Activated naive CD4-positive, alpha-beta T cell treated with anti-CD3 and anti-CD28 coated beads, Interleukin-2, amount 50 U/mL, for 24 hours (primary cell): Measurements from ENCODE around the gene CNPY1.

ENCODE experiments used
- H3K27ac Mint-ChIP-seq: one replicate; pipeline ENCODE4 v1.8.0; 2021; ENCODE audit warnings: mild to moderate bottlenecking, mixed read lengths
- H3K27me3 Mint-ChIP-seq: one replicate; pipeline ENCODE4 v1.8.0; 2021; ENCODE audit warnings: mixed read lengths
- H3K36me3 Mint-ChIP-seq: one replicate; pipeline ENCODE4 v1.8.0; 2021; ENCODE audit warnings: mixed read lengths
- H3K4me1 Mint-ChIP-seq: one replicate; pipeline ENCODE4 v1.8.0; 2021; ENCODE audit warnings: mixed read lengths
- H3K4me3 Mint-ChIP-seq: one replicate; pipeline ENCODE4 v1.8.0; 2021; ENCODE audit warnings: mild to moderate bottlenecking, mixed read lengths
- H3K9me3 Mint-ChIP-seq: one replicate; pipeline ENCODE4 v1.8.0; 2021; ENCODE audit warnings: mixed read lengths

The CNPY1 gene

DNA sequence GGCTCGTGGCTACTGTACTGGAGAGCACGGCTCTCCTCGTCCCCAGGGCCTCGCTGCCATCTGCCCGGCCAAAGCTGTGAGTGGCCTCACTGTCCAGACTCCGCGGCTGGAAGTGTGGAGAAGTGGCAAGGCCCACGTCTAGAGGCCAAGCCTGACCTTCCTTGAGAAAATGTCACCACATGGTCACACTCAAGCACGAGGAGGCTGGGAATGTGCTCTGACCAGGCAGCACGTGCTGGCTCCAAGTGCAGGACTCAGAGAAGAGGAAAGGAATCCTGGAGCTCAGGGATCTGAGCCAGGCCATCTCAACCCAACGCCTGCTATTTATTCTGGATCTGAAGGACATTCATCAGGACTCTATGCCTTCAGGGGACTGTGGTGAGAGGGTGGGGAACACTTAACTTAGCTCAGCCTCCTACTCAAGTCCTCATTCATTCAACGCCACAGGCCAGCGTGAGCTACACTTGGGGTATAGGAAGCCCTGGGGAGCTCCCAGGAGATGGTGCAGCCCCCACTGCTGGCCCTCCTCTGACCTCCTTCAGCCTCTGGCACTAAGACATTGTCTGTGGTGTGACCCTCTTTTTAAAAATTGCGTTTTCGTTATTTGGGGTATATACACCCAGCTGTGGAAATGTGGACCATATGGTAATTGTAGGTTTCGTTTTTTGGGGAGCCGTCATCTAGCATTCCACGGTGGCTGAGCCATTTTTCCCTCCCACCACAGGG, 59.4 kb downstream of the CNPY1 start:
- Mint-ChIP-seq H3K27me3 (peaks cover 13% of the 10 kb centered on the region), H3K4me3 (no peak overlapping the region), H3K9me3 (peaks cover 5% of the 10 kb centered on the region), H3K27ac (no peak overlapping the region), H3K4me1 (peaks cover 19% of the 10 kb centered on the region), H3K36me3 (peaks cover 2% of the 10 kb centered on the region)

DNA sequence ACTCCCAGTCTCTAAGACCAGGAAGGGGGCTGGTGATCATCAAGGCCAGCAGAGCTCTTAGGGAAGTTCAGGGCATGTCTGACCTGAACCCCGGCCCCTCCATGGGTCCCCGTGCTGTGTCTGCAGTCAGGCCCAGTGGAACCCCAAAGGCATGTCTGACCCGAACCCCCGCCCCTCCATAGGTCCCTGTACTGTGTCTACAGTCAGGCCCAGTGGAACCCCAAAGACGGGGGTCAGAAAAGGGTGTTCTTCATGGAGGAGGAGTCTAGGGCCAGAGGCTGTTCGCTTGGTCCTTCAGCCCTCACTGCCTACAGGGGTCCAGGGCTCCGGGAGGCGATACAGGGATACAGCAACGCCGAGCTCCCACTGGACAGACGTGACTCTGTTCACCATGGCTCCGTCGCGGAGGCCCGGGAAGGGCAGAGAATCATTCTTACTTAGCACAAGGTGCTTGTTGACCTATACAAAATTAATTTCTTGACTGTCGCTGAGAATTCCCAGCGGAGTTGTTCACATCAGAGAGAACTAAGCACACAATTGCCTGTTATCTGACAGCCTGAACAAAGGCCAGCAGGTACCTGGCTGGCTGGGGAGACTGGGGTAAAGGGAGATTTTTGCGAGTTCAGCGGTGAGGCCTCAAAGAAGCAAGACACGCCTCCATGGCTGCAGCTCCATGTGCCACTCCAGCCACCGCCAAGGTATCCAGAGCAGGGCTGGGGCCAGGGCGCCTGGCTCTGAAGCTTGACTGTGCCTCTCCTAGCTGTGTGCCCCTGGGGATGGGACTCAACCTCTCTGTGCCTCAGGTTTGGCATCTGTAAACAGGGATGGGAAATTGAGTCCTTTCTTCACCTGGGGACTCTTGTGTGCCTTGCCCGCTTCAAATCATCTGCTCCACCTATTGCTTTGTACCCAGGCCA, 61.6 kb downstream of the CNPY1 start:
- Mint-ChIP-seq H3K4me3 (no peak overlapping the region), H3K27ac (no peak overlapping the region), H3K9me3 (peaks cover 11% of the 10 kb centered on the region), H3K4me1 (peaks cover 4% of the 10 kb centered on the region), H3K36me3 (no peaks in the 10 kb centered on the region), H3K27me3 (peaks cover 12% of the 10 kb centered on the region)

DNA sequence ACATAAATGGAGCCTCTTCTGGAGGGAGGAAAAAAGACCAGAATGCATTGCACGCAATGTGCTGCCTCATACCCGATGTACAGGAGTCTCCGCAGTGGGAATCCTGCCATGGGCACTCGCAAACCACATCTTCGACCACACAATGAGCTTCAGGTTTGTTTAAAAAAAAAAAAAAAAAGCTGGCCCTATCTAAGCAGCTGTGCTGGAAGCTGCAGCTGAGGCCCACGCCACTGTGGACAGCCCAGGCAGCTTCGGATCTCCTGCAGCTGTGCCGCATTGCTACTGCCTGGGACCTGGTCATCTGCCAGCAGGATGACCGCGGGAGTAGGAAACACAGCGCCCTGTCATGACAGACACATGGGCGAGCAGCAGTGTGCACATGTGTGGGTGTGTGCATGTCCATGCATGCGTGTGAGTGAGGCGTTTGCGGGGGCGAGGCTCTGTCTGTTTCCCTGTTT, 62.5 kb downstream of the CNPY1 start:
- peaks cover 11% of the 10 kb centered on the region for H3K9me3 Mint-ChIP-seq
- no peaks in the 10 kb centered on the region for H3K36me3 Mint-ChIP-seq
- no peak overlapping the region for H3K27ac Mint-ChIP-seq
- H3K4me3 Mint-ChIP-seq = no peak overlapping the region
- H3K27me3 Mint-ChIP-seq = peaks cover 15% of the 10 kb centered on the region
- peaks cover 2% of the 10 kb centered on the region for H3K4me1 Mint-ChIP-seq

DNA sequence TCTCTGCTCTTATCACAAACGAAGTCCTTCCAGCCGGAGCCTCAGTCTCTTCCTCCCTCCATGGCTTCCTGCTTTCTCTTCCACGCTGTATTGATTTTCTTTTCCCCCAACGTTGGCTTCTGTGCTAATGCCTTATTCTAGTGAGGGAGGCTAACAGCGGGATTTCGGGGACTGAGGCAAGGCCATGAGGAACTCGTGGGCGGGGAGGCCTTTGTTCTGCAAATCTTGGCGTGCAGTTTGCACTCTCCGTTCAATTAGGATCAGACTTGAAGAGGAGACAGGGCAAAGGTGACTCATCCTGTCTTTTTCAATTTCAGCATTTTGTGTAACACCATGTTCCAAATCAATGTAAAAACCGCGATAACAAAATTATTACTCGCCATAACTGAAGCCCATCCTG, 63.1 kb downstream of the CNPY1 start:
- Mint-ChIP-seq H3K9me3 (peaks cover 11% of the 10 kb centered on the region), H3K4me1 (no peaks in the 10 kb centered on the region), H3K36me3 (no peaks in the 10 kb centered on the region), H3K27me3 (peaks cover 14% of the 10 kb centered on the region), H3K27ac (no peak overlapping the region), H3K4me3 (no peak overlapping the region)

DNA sequence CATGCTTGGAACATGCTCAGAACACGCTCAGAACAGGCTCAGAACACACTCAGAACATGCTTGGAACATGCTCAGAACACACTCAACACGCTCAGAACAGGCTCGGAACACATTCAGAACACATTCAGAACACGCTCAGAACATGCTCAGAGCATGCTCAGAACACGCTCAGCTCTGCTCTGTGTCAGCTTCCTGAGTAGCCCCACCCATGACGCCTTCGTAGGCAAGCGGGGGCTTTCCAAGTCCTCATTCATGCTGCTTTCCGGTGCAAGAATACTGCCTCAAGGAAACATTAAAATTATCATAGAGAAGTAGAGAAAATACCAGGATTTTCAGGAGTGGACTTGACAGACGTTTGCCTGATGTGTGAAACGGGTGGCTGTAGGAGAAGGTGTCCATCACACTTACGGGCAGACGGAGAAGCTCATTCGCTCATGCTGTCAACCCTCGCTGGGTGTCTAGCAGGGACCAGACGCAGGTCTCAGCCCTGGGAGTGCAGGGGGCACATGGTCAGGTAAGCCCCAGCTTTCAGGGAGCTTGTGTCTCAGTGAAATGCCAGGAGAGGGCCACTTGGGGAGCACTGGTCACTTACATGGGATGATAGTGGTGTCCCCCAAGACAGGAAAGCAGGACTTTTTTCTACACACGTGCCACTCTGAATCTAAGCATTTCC, 63.7 kb downstream of the CNPY1 start:
- Mint-ChIP-seq H3K4me3 (no peak overlapping the region), H3K27me3 (peaks cover 16% of the 10 kb centered on the region), H3K9me3 (peaks cover 11% of the 10 kb centered on the region), H3K36me3 (no peaks in the 10 kb centered on the region), H3K27ac (no peak overlapping the region), H3K4me1 (no peaks in the 10 kb centered on the region)

DNA sequence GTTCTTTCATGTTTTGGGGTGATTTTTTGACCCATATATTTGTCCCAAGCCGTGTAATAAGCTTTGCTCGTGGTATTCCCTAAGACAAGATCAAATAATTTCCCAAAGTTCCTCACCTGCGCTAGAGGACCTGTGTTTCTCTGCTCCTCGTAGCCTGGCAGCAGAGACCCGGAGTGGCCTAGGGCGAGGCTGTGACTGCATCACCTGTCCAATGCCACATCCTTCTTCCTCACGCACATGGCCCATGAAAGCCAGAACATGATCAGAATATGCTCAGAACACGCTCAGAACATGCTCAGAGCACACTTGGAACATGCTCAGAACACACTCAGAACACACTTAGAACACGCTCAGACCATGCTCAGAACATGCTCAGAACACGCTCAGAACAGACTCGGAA, 64.6 kb downstream of the CNPY1 start:
- Mint-ChIP-seq H3K4me1 (no peaks in the 10 kb centered on the region), H3K36me3 (no peaks in the 10 kb centered on the region), H3K9me3 (peaks cover 11% of the 10 kb centered on the region), H3K27me3 (peaks cover 22% of the 10 kb centered on the region), H3K4me3 (no peak overlapping the region), H3K27ac (no peak overlapping the region)

DNA sequence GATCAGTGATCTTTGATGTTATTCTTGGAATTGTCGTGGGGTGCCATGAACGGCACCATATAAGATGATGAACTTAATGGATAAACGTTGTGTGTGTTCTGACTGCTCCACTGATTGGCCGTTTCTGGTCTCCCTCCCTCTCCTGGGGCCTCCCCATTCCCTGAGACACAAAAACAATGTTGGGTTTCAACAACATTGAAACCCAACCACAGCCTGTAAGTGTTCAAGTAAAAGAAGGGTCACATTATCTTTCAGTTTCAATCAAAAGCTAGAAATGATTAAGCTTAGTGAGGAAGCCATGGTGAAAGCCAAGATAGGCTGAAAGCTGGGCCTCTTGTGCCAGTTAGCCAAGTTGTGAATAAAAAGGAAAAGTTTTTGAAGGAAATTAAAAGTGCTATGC, 68.9 kb downstream of the CNPY1 start:
- H3K27ac Mint-ChIP-seq = no peak overlapping the region
- peaks cover 2% of the 10 kb centered on the region for H3K36me3 Mint-ChIP-seq
- H3K4me1 Mint-ChIP-seq = no peaks in the 10 kb centered on the region
- peaks cover 50% of the 10 kb centered on the region for H3K27me3 Mint-ChIP-seq
- H3K9me3 Mint-ChIP-seq = peaks cover 18% of the 10 kb centered on the region
- no peak overlapping the region for H3K4me3 Mint-ChIP-seq

DNA sequence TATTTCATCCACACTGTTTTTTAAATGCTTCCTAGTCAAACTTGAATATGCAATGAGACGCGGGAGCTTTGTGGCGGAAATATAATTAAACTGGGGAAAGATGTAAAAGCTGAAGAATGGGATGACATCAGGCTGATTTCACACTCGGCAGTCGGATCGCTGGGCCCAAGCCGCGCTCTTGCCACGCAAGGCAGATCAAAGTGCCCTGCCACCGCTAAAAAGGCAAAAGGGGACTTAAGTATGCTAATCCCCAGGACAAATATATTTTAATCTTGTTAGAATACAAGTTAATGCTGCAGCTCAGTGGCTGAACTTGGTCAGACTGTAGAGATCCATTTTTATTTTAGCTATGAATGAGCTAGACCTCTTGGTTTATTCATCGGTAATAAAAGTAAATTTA, 74.6 kb downstream of the CNPY1 start:
- H3K9me3 Mint-ChIP-seq = peaks cover 8% of the 10 kb centered on the region
- no peak overlapping the region for H3K4me3 Mint-ChIP-seq
- peaks cover 5% of the 10 kb centered on the region for H3K4me1 Mint-ChIP-seq
- no peak overlapping the region for H3K27ac Mint-ChIP-seq
- H3K27me3 Mint-ChIP-seq = peaks cover 62% of the 10 kb centered on the region
- H3K36me3 Mint-ChIP-seq = peaks cover 2% of the 10 kb centered on the region

DNA sequence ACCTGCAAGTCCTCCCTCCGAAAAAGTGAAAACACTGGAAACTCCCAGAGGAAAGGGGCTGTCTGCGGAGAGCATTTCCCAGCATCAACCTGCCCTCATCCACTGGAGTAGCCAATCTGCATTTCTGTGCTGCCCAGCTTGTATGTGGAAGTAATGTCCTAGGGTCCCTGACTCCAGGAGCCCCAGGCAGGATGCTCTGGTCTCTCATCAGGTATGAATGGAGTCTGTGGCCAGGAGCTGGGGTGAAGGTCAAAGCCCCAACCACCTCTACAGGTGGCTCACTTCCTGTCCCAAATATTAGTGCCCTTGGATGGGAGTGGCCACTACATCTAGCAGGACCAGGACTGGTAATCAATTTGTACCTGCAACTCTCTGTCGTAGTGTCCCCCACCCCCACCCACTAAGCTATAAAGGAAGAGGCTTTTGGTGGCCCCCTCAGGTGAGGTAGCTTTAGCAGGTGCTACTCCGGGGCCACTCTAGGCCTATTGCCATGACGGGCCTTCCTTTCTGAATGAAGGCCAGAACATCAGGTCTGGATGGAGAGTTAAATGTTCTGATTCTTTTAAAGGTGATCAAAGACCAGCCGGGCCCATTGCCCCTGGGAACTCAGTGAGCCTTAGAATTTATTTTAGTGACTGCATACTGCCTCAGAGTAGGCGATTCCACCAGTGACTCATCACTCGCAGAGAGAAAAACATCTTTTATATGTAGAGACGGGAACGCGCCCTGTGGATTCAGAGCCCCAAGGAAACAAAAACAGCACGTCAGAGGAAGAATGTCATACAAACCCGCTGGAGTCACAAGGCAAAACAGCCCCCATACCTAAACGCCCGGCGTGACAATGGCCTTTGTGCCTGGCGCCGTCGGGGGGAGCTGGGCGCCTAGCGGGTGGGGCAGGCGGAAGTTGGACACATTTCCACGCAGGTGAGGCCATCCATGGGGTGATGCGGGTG, 75.4 kb downstream of the CNPY1 start:
- H3K4me1 Mint-ChIP-seq = peaks cover 5% of the 10 kb centered on the region

DNA sequence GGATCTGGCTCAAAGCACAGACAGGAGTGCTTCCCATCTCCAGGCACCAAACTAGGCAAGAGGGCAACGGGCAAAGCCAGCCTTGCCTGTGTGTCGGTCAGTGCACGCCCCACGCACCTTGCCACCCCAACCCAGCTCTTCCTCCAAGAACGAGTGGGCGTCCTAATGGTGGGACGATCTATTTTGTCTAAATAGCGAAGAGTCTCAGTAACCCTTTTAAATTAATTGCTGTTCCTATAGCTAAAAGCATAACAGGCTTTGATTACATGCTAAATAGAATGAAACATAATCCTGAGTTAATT, 76.2 kb downstream of the CNPY1 start:
- no peaks in the 10 kb centered on the region for H3K9me3 Mint-ChIP-seq
- no peak overlapping the region for H3K27ac Mint-ChIP-seq
- no peaks in the 10 kb centered on the region for H3K36me3 Mint-ChIP-seq
- H3K4me3 Mint-ChIP-seq = no peak overlapping the region
- H3K27me3 Mint-ChIP-seq = peaks cover 63% of the 10 kb centered on the region
- peaks cover 5% of the 10 kb centered on the region for H3K4me1 Mint-ChIP-seq

More for the DNA sequence above, 75.4 kb downstream of the CNPY1 start:
- H3K27me3 Mint-ChIP-seq = peaks cover 59% of the 10 kb centered on the region
- H3K27ac Mint-ChIP-seq = no peak overlapping the region
- peaks cover 2% of the 10 kb centered on the region for H3K36me3 Mint-ChIP-seq
- no peak overlapping the region for H3K4me3 Mint-ChIP-seq
- peaks cover 4% of the 10 kb centered on the region for H3K9me3 Mint-ChIP-seq

DNA sequence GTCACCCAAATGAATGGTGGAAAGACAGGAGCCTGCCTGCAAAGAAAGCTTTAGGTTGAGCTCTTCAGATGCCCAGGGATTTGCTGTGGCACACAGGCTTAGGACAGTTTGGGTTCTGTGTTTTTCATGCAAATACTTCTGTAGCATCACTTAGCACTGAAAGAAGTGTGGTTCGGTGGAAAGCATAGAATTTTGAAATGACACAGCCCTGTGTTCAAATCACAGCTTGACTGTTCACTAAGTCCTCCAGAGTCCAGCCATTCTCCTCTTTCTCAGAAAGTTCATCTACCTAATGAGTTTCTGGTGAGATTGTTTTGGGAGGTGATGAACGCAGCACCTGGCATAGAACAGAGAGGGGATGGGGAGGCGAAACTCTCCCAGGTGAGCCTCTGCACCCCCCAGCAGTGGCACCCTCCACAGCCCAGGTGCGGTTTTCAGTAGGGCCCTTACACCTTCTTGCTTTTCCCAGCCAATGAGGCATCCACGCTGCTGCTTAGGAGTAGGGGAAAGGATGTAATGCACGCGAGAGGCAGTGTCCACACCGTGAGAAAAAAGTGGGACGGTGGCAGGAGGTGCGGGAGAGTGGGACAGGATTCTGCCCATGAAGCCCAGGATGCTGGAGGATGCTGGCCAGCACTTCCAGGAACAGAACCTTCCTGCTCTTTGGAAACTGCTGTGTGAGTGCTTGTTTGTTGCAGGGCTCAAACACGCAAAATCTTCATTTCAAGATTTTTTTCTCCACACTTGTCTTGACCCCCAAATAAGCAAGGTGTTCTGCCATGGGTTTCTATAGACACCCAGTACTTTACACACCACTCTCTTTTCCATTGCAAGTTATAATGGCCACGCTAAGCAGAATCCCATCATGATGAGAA, 76.8 kb downstream of the CNPY1 start:
- Mint-ChIP-seq H3K36me3 (no peaks in the 10 kb centered on the region), H3K4me1 (peaks cover 5% of the 10 kb centered on the region), H3K27ac (no peak overlapping the region), H3K4me3 (no peak overlapping the region), H3K9me3 (no peaks in the 10 kb centered on the region), H3K27me3 (peaks cover 65% of the 10 kb centered on the region)

DNA sequence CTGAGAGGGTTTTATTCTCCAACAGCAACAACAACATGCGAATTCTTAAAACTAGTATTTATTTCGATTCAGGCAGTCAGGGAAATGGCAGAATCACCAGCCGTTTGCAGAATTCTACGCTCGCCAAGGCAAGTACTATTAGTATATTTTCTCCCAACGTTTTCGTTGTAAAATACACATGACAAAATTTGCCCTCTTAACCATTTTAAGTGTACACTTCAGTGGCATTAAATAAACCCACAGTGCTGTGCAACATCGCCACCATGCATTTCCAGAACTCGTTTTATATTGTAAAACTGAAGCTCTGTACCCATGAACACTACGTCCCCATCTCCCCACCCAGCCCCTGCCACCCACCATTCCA, 77.6 kb downstream of the CNPY1 start:
- Mint-ChIP-seq H3K4me3 (no peak overlapping the region), H3K27ac (no peak overlapping the region), H3K27me3 (peaks cover 63% of the 10 kb centered on the region), H3K9me3 (no peaks in the 10 kb centered on the region), H3K36me3 (no peaks in the 10 kb centered on the region), H3K4me1 (peaks cover 5% of the 10 kb centered on the region)

DNA sequence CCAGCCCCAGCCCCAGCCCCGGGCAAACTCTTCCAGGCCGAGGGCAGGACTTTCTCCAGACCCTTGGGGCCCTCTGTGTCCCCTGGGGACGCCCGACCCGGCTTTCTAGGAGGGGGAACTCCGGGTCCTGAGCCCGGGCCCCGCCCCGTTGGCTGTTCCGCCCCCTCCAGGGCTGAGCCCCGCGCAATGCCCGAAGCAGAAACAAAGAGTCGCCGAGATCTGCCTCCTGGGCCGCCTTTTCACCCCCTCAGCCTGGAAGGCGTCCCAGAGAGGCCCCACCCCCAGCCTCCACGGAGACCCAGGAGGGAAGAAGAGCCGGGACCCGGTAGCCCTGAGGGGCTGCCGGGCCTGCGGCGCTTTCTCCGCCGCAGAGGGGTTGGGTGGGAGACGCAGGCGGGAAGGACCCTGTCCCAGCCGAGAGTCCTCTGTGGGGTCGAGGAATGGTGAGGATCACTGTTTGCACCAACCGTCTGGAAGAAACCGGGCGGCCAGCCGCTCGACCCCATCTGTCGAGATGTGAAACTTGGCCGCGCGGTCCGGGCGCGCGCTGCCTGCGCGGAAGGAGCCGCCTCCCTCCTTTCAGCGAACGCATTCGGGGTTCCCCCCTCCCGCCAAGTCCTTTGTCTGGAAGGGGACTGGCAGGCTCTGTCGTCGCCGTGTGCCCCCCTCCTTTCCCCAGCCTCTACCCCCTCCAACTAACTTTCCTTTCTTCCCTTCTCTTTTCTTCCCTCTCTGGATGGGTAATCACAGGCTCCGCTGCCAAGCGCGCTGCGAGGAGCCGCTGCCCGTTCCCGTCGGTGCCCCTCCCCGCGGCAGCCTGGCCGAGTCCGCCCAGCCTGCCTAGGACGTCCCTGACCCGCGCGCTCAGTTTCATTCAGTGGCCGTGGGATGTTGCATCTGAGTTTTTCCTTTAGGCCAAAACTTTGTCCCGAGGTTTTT, 78.2 kb downstream of the CNPY1 start:
- Mint-ChIP-seq H3K27ac (no peak overlapping the region), H3K4me3 (no peak overlapping the region), H3K36me3 (no peaks in the 10 kb centered on the region), H3K9me3 (no peaks in the 10 kb centered on the region), H3K4me1 (peaks cover 5% of the 10 kb centered on the region), H3K27me3 (peaks cover 58% of the 10 kb centered on the region)
